H1 (cell line): Measurements from ENCODE around the gene NEO1. TPM values are rescaled to one million over a fixed set of nuclear protein-coding genes. Genes with fewer than 3 reads are reported as not detected.

Experiments used
- CTCF ChIA-PET: fragments of 300-600 bp; sonication (Branson Sonifier 250); formaldehyde crosslinking; loops from one replicate; lab custom pipeline; 2021; ENCODE audit not compliant: partially characterized antibody; lab: Charles Lee
- POLR2A ChIA-PET: fragments of 300-600 bp; sonication (Branson Sonifier 250); formaldehyde crosslinking; loops from one replicate; lab custom pipeline; 2021; ENCODE audit warnings: inconsistent platforms; ENCODE audit not compliant: partially characterized antibody; lab: Charles Lee
- DNase-seq, 2 experiments: peaks; one replicate each; pipeline versions ENCODE4 v3.0.0 to v3.0.0-alpha.2; 2010 to 2022; ENCODE audit warnings: low spot score in 2 of 2, low read depth in 1 of 2, mixed read lengths in 1 of 2
- FAIRE-seq: peaks from 2 replicates; lab custom pipeline; 2011; peaks lifted over from hg19 to GRCh38; lab: Jason Lieb, UNC
- H2AFZ ChIP-seq: 2 replicates; pipeline ENCODE4 v1.8.1; 2012; ENCODE audit warnings: low read length, inconsistent platforms
- H2AK5ac ChIP-seq: 2 replicates; pipeline ENCODE4 v1.6.1; 2013; ENCODE audit warnings: low read depth, low read length
- H2BK120ac ChIP-seq: replicated peaks from 2 replicates; pipeline ENCODE3; 2013; ENCODE audit warnings: low read depth, low read length, inconsistent platforms
- H2BK12ac ChIP-seq: 2 replicates; pipeline ENCODE4 v1.6.1; 2013; ENCODE audit warnings: low read depth, low read length
- H2BK15ac ChIP-seq: 2 replicates; pipeline ENCODE4 v1.6.1; 2013; ENCODE audit warnings: low read length
- H2BK20ac ChIP-seq: 2 replicates; pipeline ENCODE4 v1.6.1; 2013; ENCODE audit warnings: low read length
- H2BK5ac ChIP-seq: 2 replicates; pipeline ENCODE4 v1.6.1; 2013; ENCODE audit warnings: low read depth, low read length
- H3K14ac ChIP-seq: 2 replicates; pipeline ENCODE4 v1.6.1; 2013; ENCODE audit warnings: inconsistent platforms; ENCODE audit not compliant: insufficient read length
- H3K18ac ChIP-seq: 2 replicates; pipeline ENCODE4 v1.6.1; 2013; ENCODE audit warnings: low read length; ENCODE audit errors: extremely low read depth
- H3K23ac ChIP-seq: 2 replicates; pipeline ENCODE4 v1.6.1; 2013; ENCODE audit warnings: inconsistent platforms; ENCODE audit not compliant: insufficient read length
- H3K23me2 ChIP-seq: 2 replicates; pipeline ENCODE4 v1.6.1; 2013; ENCODE audit warnings: low read depth, low read length
- H3K27ac ChIP-seq: 2 replicates; pipeline ENCODE4 v1.6.1; 2011; ENCODE audit warnings: low read depth, low read length, inconsistent platforms
- H3K27me3 ChIP-seq, 4 experiments: replicated peaks in 1 of 4; 1 replicate in 1 of 4; 2 replicates in 3 of 4; pipeline versions ENCODE4 v1.6.1 to v1.8.1; 2011 to 2013; ENCODE audit warnings: low read length in 3 of 4, mild to moderate bottlenecking in 3 of 4, inconsistent platforms in 2 of 4, mixed read lengths in 2 of 4, moderate library complexity in 1 of 4; ENCODE audit not compliant: control insufficient read depth in 3 of 4, insufficient read depth in 3 of 4; ENCODE audit errors: extremely low read depth in 1 of 4
- H3K36me3 ChIP-seq, 4 experiments: 2 replicates each; pipeline versions ENCODE4 v1.6.1 to v1.8.1; 2011 to 2013; ENCODE audit warnings: mild to moderate bottlenecking in 4 of 4, low read length in 3 of 4, moderate library complexity in 2 of 4, control low read depth in 1 of 4, inconsistent platforms in 1 of 4; ENCODE audit not compliant: insufficient read depth in 4 of 4, control insufficient read depth in 2 of 4
- H3K4ac ChIP-seq: replicated peaks from 2 replicates; pipeline ENCODE3; 2013; ENCODE audit warnings: low read length, low read depth, mixed read lengths, inconsistent platforms; ENCODE audit not compliant: insufficient read length
- H3K4me1 ChIP-seq, 4 experiments: replicated peaks in 1 of 4; 1 replicate in 1 of 4; 2 replicates in 3 of 4; pipeline versions ENCODE4 v1.6.1 to v1.8.1; 2011 to 2013; ENCODE audit warnings: low read length in 3 of 4, inconsistent platforms in 2 of 4, mixed read lengths in 1 of 4; ENCODE audit not compliant: insufficient read depth in 4 of 4, control insufficient read depth in 3 of 4
- H3K4me2 ChIP-seq, 2 experiments: 2 replicates each; pipeline versions ENCODE4 v1.6.1 to v1.8.1; 2011 to 2013; ENCODE audit warnings: low read depth in 2 of 2, low read length in 2 of 2, control low read depth in 1 of 2, inconsistent platforms in 1 of 2, mild to moderate bottlenecking in 1 of 2; ENCODE audit not compliant: insufficient read depth in 1 of 2
- H3K4me3 ChIP-seq, 4 experiments: fragments of 200-600, 300-600 bp in 1 of 4; sonication (generic), shearing (Covaris generic), sonication (Bioruptor Twin) in 1 of 4; 2 replicates each; pipeline versions ENCODE4 v1.5.1 to v1.8.1; 2011 to 2016; ENCODE audit warnings: low read length in 4 of 4, low read depth in 3 of 4, control low read depth in 2 of 4, inconsistent platforms in 2 of 4, mild to moderate bottlenecking in 2 of 4, mixed read lengths in 1 of 4, moderate library complexity in 1 of 4; ENCODE audit not compliant: insufficient read depth in 2 of 4; ENCODE audit errors: extremely low read depth in 1 of 4
- H3K56ac ChIP-seq: replicated peaks from 2 replicates; pipeline ENCODE3; 2013; ENCODE audit warnings: low read depth, mild to moderate bottlenecking, mixed read lengths, low read length, inconsistent platforms; ENCODE audit not compliant: insufficient read length
- H3K79me1 ChIP-seq: 2 replicates; pipeline ENCODE4 v1.6.1; 2013; ENCODE audit warnings: low read depth, low read length, control low read depth
- H3K79me2 ChIP-seq, 2 experiments: 2 replicates each; pipeline versions ENCODE4 v1.6.1 to v1.8.1; 2012 to 2013; ENCODE audit warnings: low read length in 2 of 2, mild to moderate bottlenecking in 2 of 2, inconsistent platforms in 1 of 2; ENCODE audit not compliant: insufficient read depth in 2 of 2, control insufficient read depth in 1 of 2
- H3K9ac ChIP-seq, 4 experiments: replicated peaks in 1 of 4; 1 replicate in 1 of 4; 2 replicates in 3 of 4; pipeline versions ENCODE4 v1.6.1 to v1.8.1; 2011 to 2013; ENCODE audit warnings: low read depth in 3 of 4, low read length in 3 of 4, control low read depth in 2 of 4, mild to moderate bottlenecking in 2 of 4, moderate library complexity in 2 of 4, inconsistent platforms in 1 of 4; ENCODE audit errors: extremely low read depth in 1 of 4
- H3K9me3 ChIP-seq, 2 experiments: 2 replicates each; pipeline versions ENCODE4 v1.6.1 to v1.8.1; 2012 to 2013; ENCODE audit warnings: mild to moderate bottlenecking in 2 of 2, moderate library complexity in 2 of 2, control low read depth in 1 of 2, inconsistent platforms in 1 of 2, low read depth in 1 of 2, low read length in 1 of 2, mixed read lengths in 1 of 2; ENCODE audit not compliant: insufficient read depth in 2 of 2
- H4K20me1 ChIP-seq, 2 experiments: replicated peaks in 1 of 2; 2 replicates each; pipeline versions ENCODE3 to v1.8.1; 2011 to 2013; ENCODE audit warnings: inconsistent platforms in 2 of 2, low read length in 2 of 2, mild to moderate bottlenecking in 1 of 2; ENCODE audit not compliant: insufficient read depth in 2 of 2, control insufficient read depth in 1 of 2
- H4K5ac ChIP-seq: 2 replicates; pipeline ENCODE4 v1.6.1; 2013; ENCODE audit warnings: low read length, low read depth, mixed read lengths, inconsistent platforms; ENCODE audit not compliant: insufficient read length
- H4K8ac ChIP-seq: 2 replicates; pipeline ENCODE4 v1.8.0; 2013; ENCODE audit warnings: mild to moderate bottlenecking, moderate library complexity, low read length, inconsistent platforms; ENCODE audit not compliant: insufficient read depth; ENCODE audit errors: extremely low read depth
- H4K91ac ChIP-seq: replicated peaks from 2 replicates; pipeline ENCODE3; 2013; ENCODE audit warnings: low read length, mixed read lengths, inconsistent platforms; ENCODE audit not compliant: insufficient read length
- BCL11A ChIP-seq, 2 experiments: IDR thresholded peaks; one replicate each; pipeline ENCODE4 v1.6.1; 2011; ENCODE audit warnings: low read depth in 2 of 2, low read length in 2 of 2, mild to moderate bottlenecking in 2 of 2
- CBX5 ChIP-seq: fragments of 300-800, 300-1000 bp; sonication (generic); IDR thresholded peaks from 2 replicates; pipeline ENCODE4 v1.7.1; 2016; ENCODE audit warnings: antibody characterized with exemption, low read length, low read depth
- CTCF ChIP-seq, 3 experiments: IDR thresholded peaks; 1 replicate in 2 of 3; 2 replicates in 1 of 3; pipeline versions ENCODE4 v1.5.1 to v1.6.1; 2011; ENCODE audit warnings: low read length in 3 of 3, mild to moderate bottlenecking in 3 of 3, inconsistent platforms in 2 of 3, low read depth in 1 of 3, moderate library complexity in 1 of 3; ENCODE audit not compliant: insufficient read depth in 1 of 3; ENCODE audit errors: control extremely low read depth in 1 of 3
- MAFK ChIP-seq: IDR thresholded peaks from 2 replicates; pipeline ENCODE4 v1.6.1; 2012; ENCODE audit warnings: low read depth, mild to moderate bottlenecking, improper control_type of control experiment, low read length
- SIX5 ChIP-seq: IDR thresholded peaks from 2 replicates; pipeline ENCODE4 v1.6.1; 2011; ENCODE audit warnings: mild to moderate bottlenecking, low read depth, low read length
- SP1 ChIP-seq: IDR thresholded peaks from 2 replicates; pipeline ENCODE4 v1.6.1; 2011; ENCODE audit warnings: low read depth, low read length
- WGBS, 2 experiments: shearing (Covaris generic) in 1 of 2; methylation state at CpG; one replicate each; pipeline versions ENCODE4 v1.1.6 to v1.1.7; 2013 to 2015; ENCODE audit warnings: low lambda C conversion rate in 2 of 2, mixed read lengths in 2 of 2, inconsistent platforms in 1 of 2, low coverage in 1 of 2, missing lambda C conversion rate in 1 of 2; ENCODE audit not compliant: insufficient replicate concordance in 2 of 2, insufficient coverage in 1 of 2, insufficient read length in 1 of 2; ENCODE audit errors: extremely low coverage in 1 of 2, missing lambda C conversion rate in 1 of 2; 5-methylcytosine and 5-hydroxymethylcytosine counted together
- polyA plus RNA-seq, 7 experiments: library from polyadenylated mRNA; depleted of rRNA in 3 of 7; stranded (reverse) in 5 of 7; unstranded in 2 of 7; fragments of >200 nt in 5 of 7; fragments of 200-250 nt in 2 of 7; gene quantifications; 1 replicate in 5 of 7; 2 replicates in 1 of 7; 4 replicates in 1 of 7; pipeline versions ENCODE4 v1.2.1 to v1.2.3, GENCODE V29; 2011 to 2013; ENCODE audit warnings: missing spikeins in 2 of 7, mixed read lengths in 2 of 7
- total RNA-seq: library from RNA; stranded (reverse); fragmentation: NEBNext Ultra II Directional; extraction: Animal tissue kit (Norgen Biotek cat#: 25700); gene quantifications from 2 replicates; pipeline ENCODE4 v1.2.1, GENCODE V29; 2021

NEO1 gene
- total and polyA plus RNA-seq, 2 of the 8 experiments (the other 6 are each of a cell fraction or from before 2014, with no cell fraction given) = 36.0 to 51.0 TPM

- Histone ChIP-seq H4K91ac (no peak overlapping the region), H3K4me3 (no peak overlapping the region), H3K14ac (no peak overlapping the region), H3K4me2 (no peak overlapping the region), H3K9me3 (peaks cover 0 to 3% of the 10 kb centered on the region in 2 experiments; a peak in 1 of 4 replicates), H3K23me2 (no peaks in the 10 kb centered on the region), H2BK15ac (no peak overlapping the region), H3K79me1 (peaks cover 9% of the 10 kb centered on the region), H3K4me1 (no peaks in the 10 kb centered on the region), H3K27ac (no peak overlapping the region), H3K79me2 (peaks cover 0 to 30% of the 10 kb centered on the region in 2 experiments; a peak in 3 of 4 replicates), H4K20me1 (peaks cover 4 to 19% of the 10 kb centered on the region in 2 experiments), H4K5ac (no peak overlapping the region), H4K8ac (no peak overlapping the region), H2BK120ac (no peak overlapping the region), H3K27me3 (no peaks in the 10 kb centered on the region), H3K18ac (no peak overlapping the region), H2AK5ac (no peak overlapping the region), H3K4ac (no peak overlapping the region), H3K56ac (no peak overlapping the region), H2BK20ac (no peak overlapping the region), H3K36me3 (peaks cover 2 to 9% (median 6%) of the 10 kb centered on the region in 4 experiments; a peak in 6 of 8 replicates), H2BK12ac (no peak overlapping the region), H3K23ac (no peak overlapping the region), H2AFZ (no peak overlapping the region), H3K9ac (no peak overlapping the region), H2BK5ac (no peak overlapping the region; the same call in 1 of the 2 replicates)
- CTCF ChIA-PET = interaction anchor here (0.6 to 1.3 kb wide), 2 partner anchors 224 to 357 kb away, joined by 3 to 4 read pairs; no protein-coding TSS in a partner anchor
- DNase-seq = no peak
- WGBS, 2 experiments = 94% methylated on average over 14 of the region's 14 CpGs; no CpG with 5 or more reads in 1 of the 2 experiments
- TF ChIP-seq CTCF (IDR thresholded peaks at IDR 0.05; ENCODE audit: control extremely low read depth in 1 of 3, insufficient read depth in 1 of 3, low read depth in 1 of 3, low read length in 3 of 3) (no peak), SP1 (no peak), CBX5 (no peak), BCL11A (IDR thresholded peaks at IDR 0.05; ENCODE audit: low read depth in 2 of 2, low read length in 2 of 2) (no peak), SIX5 (no peak), MAFK (no peak)
- POLR2A ChIA-PET = no interaction called here
- FAIRE-seq = no peak
Observed at GRCh38 chr15:73341886-73342600, 289.8 kb downstream of the NEO1 start.
